Retina (tissue), 1 donor: ENCODE measurements around the gene TRUB1.
"Not testable (repeated sequence)": the region's sequence is repeated elsewhere in the genome, so short reads cannot be mapped to it uniquely, and the experiment has no call there.

Experiments
- DNase-seq: peaks from one replicate; pipeline ENCODE4 v3.0.0-alpha.2; 2016

Gene TRUB1

DNA sequence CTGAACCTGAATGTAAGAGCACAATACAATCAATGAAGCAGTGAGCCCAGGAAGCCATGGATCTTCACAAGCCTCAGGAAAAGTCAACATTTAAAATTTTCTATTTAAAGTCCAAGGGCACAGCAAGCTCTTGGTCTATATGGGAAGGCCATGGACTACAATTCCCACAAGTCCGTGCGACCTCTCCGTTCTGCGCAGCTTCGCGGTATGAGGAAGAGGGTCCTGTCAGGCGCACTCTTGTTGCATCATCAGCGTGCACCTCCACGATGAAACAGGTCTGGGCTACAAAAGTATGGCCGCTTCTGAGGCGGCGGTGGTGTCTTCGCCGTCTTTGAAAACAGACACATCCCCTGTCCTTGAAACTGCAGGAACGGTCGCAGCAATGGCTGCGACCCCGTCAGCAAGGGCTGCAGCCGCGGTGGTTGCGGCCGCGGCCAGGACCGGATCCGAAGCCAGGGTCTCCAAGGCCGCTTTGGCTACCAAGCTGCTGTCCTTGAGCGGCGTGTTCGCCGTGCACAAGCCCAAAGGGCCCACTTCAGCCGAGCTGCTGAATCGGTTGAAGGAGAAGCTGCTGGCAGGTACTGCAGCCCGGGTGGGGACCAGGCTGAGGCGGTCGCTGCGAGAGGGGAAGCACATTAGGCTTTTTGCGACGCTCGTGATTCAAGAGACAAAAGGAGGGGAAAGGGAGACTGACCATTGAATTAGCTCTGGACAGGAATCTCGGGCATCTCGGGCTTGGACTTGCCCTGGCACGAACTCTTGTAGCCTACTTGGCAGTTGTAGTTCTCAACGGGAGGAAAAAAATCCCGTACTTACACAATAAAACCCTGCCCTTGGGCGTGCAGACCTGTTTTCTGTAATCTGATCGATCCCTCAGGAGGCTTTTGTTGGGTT lies at the start of gene TRUB1:
Gene TRUB1 (plus strand): TSS at position 234 of the 894 bp plus-strand sequence. CDS start 59 bp downstream, at position 293.
- DNase-seq, result peak; percentile 95

DNA sequence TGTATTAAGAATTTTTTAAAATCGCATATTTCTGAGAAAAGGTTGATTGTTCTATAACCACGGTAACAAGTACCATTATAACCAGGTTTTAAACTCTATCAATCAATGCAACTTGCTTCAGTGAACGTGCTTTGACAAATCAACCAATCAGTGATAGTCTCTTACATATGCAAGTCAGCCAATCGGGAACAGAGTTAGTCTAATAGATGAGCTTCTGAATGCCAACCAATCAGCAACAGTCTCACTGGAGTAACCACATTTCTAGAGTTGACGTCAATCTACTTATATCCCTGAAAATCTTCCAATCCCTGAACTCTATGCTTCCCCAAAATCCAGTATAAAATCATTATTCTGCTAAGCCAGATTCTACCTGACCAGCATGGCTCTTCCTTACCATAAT lies 44.7 kb upstream of the TRUB1 start:
- DNase-seq, result no peak

DNA sequence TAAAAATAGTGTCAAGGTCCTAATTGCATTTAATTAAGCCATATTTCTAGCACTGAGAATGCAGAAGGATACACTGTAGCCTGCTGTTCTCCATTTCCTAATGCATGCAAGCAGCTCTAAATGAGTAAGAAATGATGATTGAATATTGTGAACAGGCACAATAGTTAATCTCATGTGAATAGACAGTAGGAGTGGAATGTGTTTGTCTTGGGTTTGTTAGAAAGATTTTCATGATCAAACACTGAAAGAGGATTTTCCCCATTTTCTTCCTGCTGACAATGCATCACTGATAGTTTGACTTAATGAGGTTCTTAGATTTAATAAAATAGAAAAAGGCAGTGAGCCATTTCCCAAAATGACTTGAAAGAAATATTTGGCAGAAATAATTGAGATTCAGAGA lies 43.1 kb upstream of the TRUB1 start:
- DNase-seq, result no peak

GRCh38 chr10:114897011-114897410 lies 41.0 kb upstream of the TRUB1 start:
- not testable (repeated sequence) for DNase-seq

GRCh38 chr10:114897593-114897992 lies 40.4 kb upstream of the TRUB1 start:
- DNase-seq, result no peak

GRCh38 chr10:114899982-114900381 lies 38.0 kb upstream of the TRUB1 start:
- no peak for DNase-seq

GRCh38 chr10:114900658-114901057 lies 37.3 kb upstream of the TRUB1 start:
- DNase-seq, result no peak

DNA sequence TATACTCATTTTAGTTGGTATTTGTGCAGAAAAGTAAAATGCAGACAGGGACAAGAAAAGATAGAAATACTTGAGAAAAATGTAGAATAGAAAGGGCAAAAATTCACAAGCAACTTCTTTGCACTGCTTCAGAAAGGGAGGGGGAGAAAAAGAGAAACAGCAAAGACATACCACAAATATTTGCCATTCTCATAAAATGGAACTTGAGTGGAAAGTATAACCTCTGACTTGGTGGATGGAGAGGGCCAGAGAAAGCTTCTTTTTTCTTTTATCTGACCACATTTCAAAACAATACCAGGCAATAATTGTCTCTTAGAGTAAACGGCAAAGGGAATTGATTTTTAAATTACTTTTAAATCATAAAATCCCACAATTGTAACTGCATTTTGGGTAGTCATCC lies 35.8 kb upstream of the TRUB1 start:
- no peak for DNase-seq

DNA sequence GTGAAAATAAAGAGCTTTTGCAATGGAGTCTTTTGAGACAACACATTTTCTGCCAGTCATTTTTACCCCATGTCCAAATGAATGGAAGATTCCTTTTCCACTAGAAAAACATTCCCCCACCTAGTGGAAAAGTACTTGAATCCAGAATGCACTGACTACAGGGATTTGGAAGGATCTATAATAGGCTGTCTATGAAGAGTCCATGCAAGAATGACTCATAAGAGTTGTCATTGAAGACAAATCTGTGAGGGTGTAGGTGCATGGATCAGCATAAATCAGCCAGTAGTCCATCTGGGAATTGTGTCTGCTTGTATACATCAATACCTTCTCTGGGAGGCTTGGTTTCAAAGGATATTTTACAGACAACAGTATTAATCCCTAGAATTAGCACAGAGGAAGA lies 32.5 kb upstream of the TRUB1 start:
- DNase-seq, result no peak

DNA sequence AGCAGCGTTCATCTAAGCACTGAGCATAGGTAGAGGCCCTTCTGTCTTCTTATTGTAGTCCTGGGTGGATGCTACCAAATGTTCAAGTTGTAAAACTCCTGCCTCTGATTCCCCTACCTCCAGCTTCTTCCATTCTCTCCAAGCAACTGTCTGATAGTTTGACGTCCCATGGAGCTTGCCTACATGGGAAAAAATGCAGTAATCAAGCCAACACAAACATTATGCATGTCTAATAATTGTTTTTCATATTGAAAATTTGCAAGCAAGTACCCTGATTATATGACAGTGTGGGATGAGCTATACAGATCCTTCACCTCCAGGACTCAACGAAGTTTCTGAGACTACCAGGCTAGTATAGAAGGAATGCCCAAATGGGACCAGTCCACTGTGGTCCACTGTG lies 31.0 kb upstream of the TRUB1 start:
- no peak for DNase-seq

DNA sequence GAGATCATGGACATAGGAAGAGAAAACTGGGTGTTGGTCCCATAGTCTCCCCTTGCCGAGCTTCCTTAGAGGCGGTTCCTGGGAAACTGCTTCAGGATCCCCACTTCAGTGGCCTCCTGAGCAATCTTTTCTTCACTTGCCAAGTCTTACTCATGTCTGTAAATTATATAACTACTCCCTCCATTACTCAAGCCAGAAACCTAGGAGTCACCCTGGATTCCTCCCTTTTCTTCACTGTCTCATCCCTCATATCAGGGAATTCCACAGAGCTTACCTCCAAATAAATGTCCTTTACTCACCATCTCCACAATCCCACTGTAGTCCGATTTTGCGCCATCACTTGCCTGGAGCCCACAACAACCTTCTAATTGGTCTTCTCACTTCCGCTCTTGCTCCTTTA lies 29.1 kb upstream of the TRUB1 start:
- DNase-seq, result no peak

- no peak for DNase-seq
Observed at GRCh38 chr10:114911052-114911711, 26.8 kb upstream of the TRUB1 start.

- DNase-seq, result no peak
Observed at GRCh38 chr10:114911801-114912469, 26.1 kb upstream of the TRUB1 start.

DNA sequence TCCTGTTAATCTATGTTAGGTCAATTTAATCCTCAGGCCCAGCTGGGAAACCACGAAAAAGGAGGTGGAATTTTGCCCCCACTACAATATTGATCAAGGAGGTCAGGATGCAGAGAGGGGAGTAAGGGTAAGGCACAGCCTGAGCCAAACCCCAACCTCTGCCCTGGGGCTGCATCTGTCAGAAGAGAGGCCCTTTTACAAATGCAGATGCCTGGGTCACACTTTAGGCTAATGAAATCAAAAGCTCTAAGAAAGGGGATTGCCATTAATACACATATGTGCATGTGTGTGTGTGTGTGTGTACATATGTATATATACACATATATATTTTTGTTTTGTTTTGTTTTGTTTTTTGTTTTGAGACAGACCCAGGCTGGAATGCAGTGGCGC lies 25.5 kb upstream of the TRUB1 start:
- DNase-seq, result no peak

DNA sequence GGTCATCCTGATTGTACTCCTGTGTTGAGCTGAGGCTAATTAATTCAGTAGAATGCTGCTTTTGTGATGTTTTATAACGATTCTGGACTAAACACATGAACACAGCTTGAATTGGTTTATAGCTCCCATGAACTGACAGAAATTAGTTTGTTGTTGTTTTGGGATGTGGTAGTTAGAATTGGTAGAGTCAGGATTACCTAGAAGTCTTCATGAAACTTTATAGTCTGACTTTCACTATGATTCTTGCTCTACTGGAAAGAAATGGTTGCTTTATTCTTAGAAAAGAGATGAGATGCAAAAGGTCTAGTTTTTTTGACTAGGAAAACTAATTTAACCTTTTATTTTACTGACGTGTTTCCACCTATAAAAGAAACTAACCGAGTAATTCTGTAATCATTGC lies 23.4 kb upstream of the TRUB1 start:
- DNase-seq, result no peak

- DNase-seq, result no peak
Observed at GRCh38 chr10:114915294-114915693, 22.7 kb upstream of the TRUB1 start.

DNA sequence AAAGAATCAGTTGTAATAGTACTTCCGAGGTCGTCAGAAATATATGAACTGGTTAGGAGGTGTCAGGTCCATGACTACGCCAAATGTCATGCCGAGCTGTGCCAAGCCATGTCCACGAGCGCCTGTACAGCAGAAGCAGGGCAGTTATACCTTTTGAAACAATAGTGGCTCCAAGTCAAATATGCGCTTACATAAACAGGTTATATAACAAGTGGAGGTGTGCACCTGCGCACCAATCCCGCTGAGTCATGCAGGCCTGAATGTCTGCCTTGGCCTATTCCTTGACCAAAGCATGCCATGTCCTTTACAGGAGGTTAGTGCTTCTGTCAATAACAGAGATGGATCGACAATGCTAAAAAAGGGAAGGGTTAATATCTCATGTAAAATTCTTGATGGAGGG lies 21.3 kb upstream of the TRUB1 start:
- DNase-seq, result no peak

GRCh38 chr10:114917459-114917858 lies 20.5 kb upstream of the TRUB1 start:
- DNase-seq, result no peak

DNA sequence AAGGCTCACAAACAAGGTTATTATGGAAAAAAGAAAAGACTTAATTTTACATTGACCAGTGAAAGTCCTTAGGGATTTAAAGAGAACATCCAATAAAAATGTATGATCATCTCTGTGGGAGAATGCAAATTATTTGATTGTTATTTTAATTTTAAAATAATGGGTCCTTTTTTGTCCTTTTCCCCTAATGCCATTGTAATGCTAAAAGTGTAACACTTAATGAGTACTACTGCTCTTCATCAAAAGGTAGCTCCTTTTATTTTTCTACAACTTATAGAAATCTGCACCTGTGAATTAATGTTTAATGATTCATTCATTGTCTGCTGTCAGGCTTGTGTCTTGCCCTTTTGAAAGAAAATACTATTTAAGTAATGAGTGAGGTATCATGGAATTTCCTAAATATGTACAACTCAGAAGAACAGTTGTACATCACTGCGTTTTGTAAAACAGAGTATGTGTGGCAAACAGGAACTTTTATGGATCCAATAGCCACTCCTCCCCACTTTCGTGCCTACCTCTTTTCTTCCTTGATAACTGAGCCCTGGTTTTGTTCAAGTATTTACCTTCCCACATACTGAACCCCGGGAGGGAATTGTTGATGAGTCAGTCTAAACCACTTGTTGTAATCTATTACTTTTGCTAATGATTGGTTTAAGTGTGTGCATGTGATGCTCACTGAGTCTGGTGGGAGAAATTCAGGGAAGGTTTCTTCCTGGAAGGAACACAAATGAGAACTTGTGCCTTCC lies 19.9 kb upstream of the TRUB1 start:
- DNase-seq, result no peak

DNA sequence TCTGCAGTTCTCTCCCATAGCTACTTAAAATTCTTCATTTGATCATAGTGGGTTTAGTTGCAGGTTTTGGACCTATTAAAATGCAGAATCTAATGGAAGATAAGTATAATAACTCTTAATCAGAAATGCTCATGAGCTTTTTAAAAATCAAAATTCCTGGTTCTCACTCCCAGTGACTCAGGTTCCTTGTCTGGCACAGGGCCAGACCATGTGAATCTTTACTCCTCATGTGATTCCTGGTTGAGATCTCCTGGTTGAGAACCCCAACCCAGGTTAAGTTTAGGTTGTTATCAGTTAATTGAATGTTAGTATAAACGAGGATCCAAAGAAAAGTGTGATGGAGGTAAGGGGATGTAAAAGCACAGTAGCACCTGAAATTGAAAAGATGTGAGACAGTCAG lies 17.5 kb upstream of the TRUB1 start:
- no peak for DNase-seq

- DNase-seq, result no peak
Observed at GRCh38 chr10:114922003-114922402, 16.0 kb upstream of the TRUB1 start.

DNA sequence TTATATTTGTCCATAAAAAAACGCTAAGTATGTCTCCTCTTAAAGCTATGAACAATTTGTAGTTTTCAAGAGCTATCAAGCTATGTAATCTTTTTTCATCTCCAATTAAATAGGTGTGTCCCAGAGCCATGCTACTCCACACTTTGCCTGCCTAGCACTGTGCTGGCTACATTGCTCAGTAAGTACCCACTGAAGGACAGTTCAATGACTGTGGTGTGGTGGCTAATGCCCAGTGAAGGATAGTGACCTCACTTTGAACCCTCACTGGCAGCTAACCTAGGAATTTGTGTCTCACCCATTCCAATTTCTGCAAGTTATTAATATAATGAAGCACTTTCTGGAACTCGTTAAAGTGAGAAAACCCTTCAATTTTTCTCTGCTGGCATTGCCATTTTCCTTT lies 14.4 kb upstream of the TRUB1 start:
- DNase-seq, result no peak
